CD4-positive, alpha-beta T cell treated with Interleukin-4 for 4 hours (primary cell): ENCODE measurements around the gene NUDT16.
"Not testable (repeated sequence)": the region's sequence is repeated elsewhere in the genome, so short reads cannot be mapped to it uniquely, and the experiment has no call there.

Source experiments
- DNase-seq: peaks from one replicate; pipeline ENCODE4 v3.0.0-alpha.2; 2020

NUDT16 gene

GRCh38 chr3:131381445-131382291 lies at the start of gene NUDT16:
Gene NUDT16 (plus strand): TSS chr3:131381774. CDS start chr3:131381805, 31 bp downstream.
- peak; percentile 97 for DNase-seq

DNA sequence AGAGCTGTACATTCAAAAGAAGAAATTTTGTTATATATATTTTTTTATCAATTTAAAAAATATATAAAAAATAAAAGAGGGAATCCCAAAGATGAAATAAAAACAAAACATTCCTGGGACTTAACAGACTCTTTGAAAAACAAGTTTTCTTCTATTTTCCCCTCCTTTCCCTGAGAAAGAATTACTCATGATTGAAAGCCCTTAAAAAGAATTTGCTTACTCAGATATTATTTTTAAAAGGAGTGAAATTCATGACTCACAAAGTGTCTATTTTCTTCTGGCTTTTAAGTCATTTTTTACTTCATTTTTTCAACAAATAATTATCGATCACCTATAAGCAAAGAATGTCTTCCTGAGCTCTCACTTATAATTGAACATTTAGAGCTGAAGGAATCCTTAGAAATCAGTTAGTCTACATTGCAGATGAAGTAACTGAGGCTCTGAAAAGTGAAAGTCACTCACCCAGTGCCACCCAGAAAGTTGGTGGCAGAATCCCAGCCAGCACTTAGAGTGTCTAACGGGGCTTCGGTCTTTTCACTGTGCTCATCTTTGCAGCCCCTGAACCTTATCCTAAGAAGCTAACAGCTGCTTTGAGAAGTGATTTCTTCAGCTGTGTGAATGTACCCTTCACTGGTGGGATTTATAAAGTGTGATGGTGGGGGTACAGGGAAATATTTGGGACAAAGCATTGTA lies 42.5 kb upstream of the NUDT16 start:
- no peak for DNase-seq

- no peak for DNase-seq
Observed at GRCh38 chr3:131341761-131342160, 39.8 kb upstream of the NUDT16 start.

GRCh38 chr3:131348911-131349310 lies 32.7 kb upstream of the NUDT16 start:
- no peak for DNase-seq

DNA sequence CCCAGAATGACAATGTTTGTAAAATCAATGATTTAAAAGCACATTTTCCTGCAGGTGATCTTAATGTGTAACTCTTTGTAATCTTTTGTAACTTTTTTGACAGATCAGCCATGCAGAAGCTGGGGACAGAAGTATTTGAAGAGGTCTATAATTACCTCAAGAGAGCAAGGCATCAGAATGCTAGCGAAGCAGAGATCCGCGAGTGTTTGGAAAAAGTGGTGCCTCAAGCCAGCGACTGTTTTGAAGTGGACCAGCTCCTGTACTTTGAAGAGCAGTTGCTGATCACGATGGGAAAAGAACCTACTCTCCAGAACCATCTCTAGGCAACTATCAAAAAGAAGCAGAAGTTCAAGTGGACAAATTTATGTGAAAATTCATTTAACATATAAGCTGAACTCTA lies 32.1 kb upstream of the NUDT16 start:
- no peak for DNase-seq

- DNase-seq = no peak
Observed at GRCh38 chr3:131349946-131350347, 31.6 kb upstream of the NUDT16 start.

- no peak for DNase-seq
Observed at GRCh38 chr3:131350506-131350905, 31.1 kb upstream of the NUDT16 start.

- DNase-seq = no peak
Observed at GRCh38 chr3:131353016-131353877, 28.3 kb upstream of the NUDT16 start.

DNA sequence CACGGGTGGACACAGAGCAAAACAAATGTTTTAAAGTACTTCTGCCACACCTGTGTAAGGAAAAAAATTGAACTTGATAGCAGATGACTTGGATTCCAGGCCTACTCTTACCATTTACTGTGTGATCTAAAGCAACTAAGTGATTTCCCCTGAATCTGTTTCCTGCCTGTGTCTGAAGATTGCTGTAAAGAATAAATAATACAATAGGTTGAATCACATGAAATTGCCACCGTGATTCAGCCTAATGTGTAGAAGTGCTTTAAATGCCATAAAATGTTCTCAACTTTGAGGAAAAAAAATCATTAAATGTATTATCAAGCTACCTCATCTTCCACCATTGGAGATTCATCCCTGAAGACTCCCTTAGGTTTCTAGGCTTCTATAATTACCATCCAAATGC lies 27.6 kb upstream of the NUDT16 start:
- DNase-seq = no peak

DNA sequence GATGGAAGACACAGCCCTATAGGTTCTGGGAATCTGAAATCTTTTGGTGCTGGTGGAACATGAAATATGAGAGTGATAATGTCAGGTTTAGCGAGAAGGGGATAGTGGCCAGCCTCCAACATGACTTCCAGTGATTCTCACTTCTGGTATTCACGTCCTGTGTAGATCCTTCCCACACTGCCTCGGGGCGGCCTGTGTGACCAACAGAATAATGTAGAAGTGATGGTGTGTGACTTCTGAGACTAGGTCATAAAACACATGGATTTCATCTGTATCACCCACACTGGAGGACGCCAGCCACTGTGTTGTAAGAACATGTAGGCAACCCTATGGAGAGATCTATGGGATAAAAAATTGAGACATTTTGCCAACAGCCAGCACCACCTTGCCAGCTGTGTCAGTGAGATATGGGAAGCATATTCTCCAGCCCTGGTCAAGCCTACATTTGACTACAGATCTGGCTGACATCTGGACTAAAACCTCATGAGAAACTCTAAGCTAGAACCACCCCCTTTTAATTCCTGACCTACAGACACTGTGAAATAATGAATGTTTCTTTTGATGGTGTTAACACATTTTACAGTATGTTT lies 25.5 kb upstream of the NUDT16 start:
- no peak for DNase-seq

GRCh38 chr3:131357275-131357674 lies 24.3 kb upstream of the NUDT16 start:
- DNase-seq = no peak

DNA sequence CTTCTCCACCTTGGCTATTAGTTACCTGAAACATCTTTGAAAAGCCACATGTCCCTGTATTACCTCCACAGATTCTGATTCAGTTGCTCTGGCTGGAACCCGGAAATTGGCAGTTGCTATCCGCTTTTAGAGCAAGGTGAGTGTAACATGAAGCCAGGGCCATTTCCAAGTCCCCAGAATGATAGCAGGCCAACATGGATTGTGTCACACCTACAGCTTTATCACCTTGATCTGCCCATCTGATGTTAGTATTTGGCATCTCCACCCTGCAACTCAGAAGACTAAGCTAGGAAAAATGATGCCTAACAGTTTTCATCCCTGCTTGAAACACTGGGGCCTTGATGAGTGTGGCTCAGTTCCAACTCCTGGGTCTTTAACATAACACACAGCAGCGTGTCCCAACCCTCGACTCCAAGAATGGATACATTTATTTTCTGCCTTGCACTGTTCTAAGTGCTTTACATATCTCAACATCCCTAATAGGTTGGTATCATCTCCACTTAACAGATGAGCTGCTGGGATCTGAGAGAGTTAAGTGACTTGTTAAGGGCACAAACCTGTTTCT lies 21.3 kb upstream of the NUDT16 start:
- DNase-seq = no peak

DNA sequence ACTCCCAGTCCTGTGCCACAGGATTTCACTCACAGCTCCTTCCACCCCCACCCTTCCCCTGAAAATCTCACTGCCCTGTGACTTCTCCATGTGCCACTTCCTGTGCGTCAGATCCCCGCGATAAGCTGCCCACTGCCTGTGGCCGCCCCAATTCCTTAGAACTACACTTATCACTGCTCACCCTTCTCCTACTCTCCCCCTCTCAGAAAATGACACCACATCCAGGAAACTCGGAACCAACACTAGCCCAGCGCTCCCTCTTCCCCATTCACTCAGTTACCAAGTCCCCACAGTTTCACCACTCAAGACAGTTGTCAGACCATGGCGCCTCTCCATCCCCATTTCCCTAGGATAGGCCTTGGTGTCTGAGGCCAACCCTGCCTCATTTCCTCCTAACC lies 20.5 kb upstream of the NUDT16 start:
- not testable (repeated sequence) for DNase-seq

DNA sequence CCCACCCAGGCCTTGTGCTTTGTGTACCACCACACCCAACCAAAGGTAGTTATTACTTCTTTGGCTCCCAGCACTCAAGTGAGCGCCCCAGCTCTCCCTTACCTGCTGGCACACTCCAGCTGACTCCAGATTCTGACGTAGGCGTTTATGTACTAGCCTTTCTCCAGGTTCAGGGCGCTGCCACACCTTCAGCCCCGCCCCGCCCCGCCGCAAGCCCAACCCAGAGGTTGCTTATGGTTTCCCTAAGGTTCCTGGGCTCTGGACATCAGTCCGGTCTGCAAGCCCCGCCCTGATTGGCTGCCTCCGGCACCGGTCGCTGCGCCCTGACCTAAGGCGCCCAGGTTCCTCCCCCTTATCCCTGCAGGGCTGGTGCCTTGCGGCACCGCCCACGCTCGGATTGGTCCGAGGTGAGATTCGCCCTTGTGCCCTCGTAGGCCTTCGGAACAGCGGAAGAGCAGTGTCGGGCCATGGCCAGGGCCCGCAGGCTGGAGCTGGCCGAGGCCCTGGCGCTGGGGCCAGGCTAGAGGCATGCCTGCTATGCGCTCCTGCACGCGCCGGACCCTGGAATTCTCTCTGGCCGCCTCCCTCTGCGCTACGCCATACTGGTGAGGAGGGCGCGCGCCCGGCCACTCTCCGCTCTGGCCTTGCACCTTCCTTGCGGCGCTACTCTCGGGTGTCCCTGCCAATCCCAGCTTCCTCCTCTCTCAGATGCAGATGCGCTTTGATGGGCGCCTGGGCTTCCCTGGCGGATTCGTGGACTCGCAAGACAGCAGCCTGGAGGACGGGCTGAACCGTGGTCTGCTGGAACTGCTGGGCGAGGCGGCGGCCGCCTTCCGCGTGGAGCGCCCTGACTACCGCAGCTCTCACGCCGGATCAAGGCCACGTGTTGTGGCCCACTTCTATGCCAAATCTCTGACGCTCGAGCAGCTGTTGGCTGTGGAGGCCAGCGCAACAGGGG lies 19.8 kb upstream of the NUDT16 start:
- peak; percentile 44 for DNase-seq

- no peak for DNase-seq
Observed at GRCh38 chr3:131363275-131363674, 18.3 kb upstream of the NUDT16 start.

DNA sequence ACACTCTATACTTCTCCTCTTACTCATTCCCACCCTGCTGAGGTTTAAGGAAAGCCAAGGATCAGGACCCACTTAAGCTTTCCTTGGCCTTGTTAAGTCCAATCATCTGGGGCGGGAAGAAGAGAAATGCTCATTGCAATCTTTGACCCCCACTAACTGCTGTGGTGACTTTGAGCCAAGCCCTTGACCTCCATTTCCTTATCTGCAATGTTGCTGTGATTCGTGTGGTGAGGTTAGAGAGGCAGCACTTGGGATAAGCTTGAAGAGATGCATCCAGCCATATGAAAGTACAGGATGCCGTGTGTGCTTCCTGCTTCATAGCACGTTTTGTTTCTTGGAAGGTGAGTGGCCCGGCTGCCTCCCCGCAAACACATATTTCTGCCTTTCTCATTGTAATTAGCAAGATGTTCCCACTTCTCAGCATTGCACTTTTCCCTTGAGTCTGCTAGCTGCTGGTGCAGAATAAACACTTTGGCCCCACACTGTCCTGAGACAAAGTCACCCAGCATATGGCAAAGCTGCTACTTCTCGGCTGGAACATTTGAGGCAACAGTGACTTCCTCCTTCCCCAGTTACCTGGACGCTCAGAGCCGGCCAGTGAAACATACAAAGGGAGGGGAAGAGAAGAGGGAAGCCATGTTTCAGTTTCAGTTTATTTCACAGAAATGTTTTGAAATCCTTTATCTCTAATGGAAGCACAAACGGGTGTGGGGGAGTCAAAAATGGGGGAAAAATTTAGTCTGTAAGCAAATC lies 10.5 kb upstream of the NUDT16 start:
- DNase-seq = no peak

- DNase-seq = no peak
Observed at GRCh38 chr3:131371688-131372066, 9.9 kb upstream of the NUDT16 start.

DNA sequence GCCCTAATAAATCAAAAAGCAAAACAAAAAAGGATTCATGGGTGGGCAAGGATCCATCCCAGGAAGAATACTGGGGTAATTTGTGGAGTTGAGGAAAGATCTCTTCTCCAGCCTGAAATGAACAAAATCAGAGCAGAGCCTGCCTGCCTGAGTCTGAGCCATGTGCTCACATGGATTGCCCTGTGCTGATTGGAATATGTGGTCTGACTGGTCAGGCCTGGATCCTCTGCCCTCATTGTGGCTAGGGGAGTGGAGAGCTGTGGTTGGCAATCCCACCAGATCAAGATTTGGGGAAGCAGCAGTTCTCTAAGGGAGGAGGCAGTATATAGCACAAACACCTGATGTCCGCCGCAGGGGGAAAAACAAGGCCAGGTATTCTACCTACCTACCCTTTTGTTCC lies 6.8 kb upstream of the NUDT16 start:
- DNase-seq = no peak

DNA sequence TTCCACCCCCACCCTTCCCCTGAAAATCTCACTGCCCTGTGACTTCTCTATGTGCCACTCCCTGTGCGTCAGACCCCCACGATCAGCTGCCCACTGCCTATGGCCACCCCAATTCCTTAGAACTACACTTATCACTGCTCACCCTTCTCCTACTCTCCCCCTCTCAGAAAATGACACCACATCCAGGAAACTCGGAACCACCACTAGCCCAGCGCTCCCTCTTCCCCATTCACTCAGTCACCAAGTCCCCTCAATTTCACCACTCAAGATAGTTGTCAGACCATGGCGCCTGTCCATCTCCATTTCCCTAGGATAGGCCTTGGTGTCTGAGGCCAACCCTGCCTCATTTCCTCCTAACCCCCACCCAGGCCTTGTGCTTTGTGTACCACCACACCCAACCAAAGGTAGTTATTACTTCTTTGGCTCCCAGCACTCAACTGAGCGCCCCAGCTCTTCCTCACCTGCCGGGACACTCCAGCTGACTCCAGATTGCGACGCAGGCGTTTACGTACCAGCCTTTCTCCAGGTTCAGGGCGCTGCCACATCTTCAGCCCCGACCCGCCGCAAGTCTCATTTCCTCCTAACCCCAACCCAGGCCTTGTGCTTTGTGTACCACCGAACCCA lies 641 bp upstream of the NUDT16 start:
- DNase-seq = not testable (repeated sequence)
